K562 (cell line): ENCODE results near the gene PRAMEF11.

Experiments used
- MYC ChIP-seq, 2 experiments: fragments of 250-450 bp in 1 of 2; sonication (Bioruptor Pico) in 1 of 2; IDR thresholded peaks; 2 replicates each; pipeline versions ENCODE4 v1.5.1 to v1.6.1; 2012 to 2021; ENCODE audit warnings: low read depth in 2 of 2, borderline replicate concordance in 1 of 2, improper control_type of control experiment in 1 of 2, low read length in 1 of 2, mild to moderate bottlenecking in 1 of 2, moderate library complexity in 1 of 2
- PBX2 ChIP-seq, 2 experiments: IDR thresholded peaks in 1 of 2; conservative IDR thresholded peaks in 1 of 2; 2 replicates each; pipeline ENCODE4 v1.6.1; 2016; ENCODE audit warnings: low read depth in 2 of 2, mild to moderate bottlenecking in 1 of 2, missing compliant biosample characterization in 1 of 2, missing genetic modification characterization in 1 of 2, moderate library complexity in 1 of 2
- RB1 ChIP-seq: fragments of 450-650 bp; IDR thresholded peaks from 2 replicates; pipeline ENCODE4 v1.6.1; 2017; ENCODE audit warnings: low read depth, mild to moderate bottlenecking
- RBM39 ChIP-seq: fragments of 200-400 bp; formaldehyde crosslinking; optimal IDR thresholded peaks from 2 replicates; pipeline ENCODE3; 2018; ENCODE audit warnings: low read depth, low read length
- ZNF384 ChIP-seq: IDR thresholded peaks from 2 replicates; pipeline ENCODE4 v1.6.1; 2012; ENCODE audit warnings: low read depth, low read length, improper control_type of control experiment
- TF ChIP-seq, protein P1 (sequence below): fragments of 250-450 bp; sonication (Bioruptor Pico); IDR thresholded peaks from 2 replicates; pipeline ENCODE4 v1.4.0; 2020
- TF ChIP-seq, protein P2 (sequence below): sonication (generic); formaldehyde crosslinking; IDR thresholded peaks from 2 replicates; pipeline ENCODE4 v1.9.0; 2022; ENCODE audit warnings: mild to moderate bottlenecking, missing genetic modification reagents

- TF ChIP-seq, protein P1, sequence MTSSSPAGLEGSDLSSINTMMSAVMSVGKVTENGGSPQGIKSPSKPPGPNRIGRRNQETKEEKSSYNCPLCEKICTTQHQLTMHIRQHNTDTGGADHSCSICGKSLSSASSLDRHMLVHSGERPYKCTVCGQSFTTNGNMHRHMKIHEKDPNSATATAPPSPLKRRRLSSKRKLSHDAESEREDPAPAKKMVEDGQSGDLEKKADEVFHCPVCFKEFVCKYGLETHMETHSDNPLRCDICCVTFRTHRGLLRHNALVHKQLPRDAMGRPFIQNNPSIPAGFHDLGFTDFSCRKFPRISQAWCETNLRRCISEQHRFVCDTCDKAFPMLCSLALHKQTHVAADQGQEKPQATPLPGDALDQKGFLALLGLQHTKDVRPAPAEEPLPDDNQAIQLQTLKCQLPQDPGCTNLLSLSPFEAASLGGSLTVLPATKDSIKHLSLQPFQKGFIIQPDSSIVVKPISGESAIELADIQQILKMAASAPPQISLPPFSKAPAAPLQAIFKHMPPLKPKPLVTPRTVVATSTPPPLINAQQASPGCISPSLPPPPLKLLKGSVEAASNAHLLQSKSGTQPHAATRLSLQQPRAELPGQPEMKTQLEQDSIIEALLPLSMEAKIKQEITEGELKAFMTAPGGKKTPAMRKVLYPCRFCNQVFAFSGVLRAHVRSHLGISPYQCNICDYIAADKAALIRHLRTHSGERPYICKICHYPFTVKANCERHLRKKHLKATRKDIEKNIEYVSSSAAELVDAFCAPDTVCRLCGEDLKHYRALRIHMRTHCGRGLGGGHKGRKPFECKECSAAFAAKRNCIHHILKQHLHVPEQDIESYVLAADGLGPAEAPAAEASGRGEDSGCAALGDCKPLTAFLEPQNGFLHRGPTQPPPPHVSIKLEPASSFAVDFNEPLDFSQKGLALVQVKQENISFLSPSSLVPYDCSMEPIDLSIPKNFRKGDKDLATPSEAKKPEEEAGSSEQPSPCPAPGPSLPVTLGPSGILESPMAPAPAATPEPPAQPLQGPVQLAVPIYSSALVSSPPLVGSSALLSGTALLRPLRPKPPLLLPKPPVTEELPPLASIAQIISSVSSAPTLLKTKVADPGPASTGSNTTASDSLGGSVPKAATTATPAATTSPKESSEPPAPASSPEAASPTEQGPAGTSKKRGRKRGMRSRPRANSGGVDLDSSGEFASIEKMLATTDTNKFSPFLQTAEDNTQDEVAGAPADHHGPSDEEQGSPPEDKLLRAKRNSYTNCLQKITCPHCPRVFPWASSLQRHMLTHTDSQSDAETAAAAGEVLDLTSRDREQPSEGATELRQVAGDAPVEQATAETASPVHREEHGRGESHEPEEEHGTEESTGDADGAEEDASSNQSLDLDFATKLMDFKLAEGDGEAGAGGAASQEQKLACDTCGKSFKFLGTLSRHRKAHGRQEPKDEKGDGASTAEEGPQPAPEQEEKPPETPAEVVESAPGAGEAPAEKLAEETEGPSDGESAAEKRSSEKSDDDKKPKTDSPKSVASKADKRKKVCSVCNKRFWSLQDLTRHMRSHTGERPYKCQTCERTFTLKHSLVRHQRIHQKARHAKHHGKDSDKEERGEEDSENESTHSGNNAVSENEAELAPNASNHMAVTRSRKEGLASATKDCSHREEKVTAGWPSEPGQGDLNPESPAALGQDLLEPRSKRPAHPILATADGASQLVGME: no peak
- no peak for TF ChIP-seq ZNF384
- no peak for TF ChIP-seq RBM39
- no peak for TF ChIP-seq RB1
- TF ChIP-seq, protein P2, sequence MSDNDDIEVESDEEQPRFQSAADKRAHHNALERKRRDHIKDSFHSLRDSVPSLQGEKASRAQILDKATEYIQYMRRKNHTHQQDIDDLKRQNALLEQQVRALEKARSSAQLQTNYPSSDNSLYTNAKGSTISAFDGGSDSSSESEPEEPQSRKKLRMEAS (CRISPR knock-in tag): no peak
- TF ChIP-seq PBX2 (CRISPR knock-in tag; IDR thresholded peaks at IDR 0.05; ENCODE audit: low read depth): no peak
- no peak for TF ChIP-seq PBX2 (tag; conservative IDR thresholded peaks at IDR 0.05; ENCODE audit: low read depth)
- no peak for TF ChIP-seq MYC (IDR thresholded peaks at IDR 0.05; ENCODE audit: low read depth, low read length)
- no peak for TF ChIP-seq MYC (CRISPR knock-in tag; IDR thresholded peaks at IDR 0.05; ENCODE audit: borderline replicate concordance, low read depth)
These were observed 32.3 kb downstream of the PRAMEF11 start for GRCh38 chr1:12798911-12799310.
